Osteoblast (primary cell): ENCODE measurements around the gene MAN2B1. TPM values are rescaled to one million over a fixed set of nuclear protein-coding genes. Genes with fewer than 3 reads are reported as not detected.

Experiments used
- DNase-seq: peaks from one replicate; pipeline ENCODE4 v3.0.0; 2011; ENCODE audit warnings: low spot score, mixed read lengths; ENCODE audit not compliant: insufficient read length; ENCODE audit errors: missing footprints
- H2AFZ ChIP-seq: 2 replicates; pipeline ENCODE4 v1.6.0; 2011; ENCODE audit warnings: mild to moderate bottlenecking, low read length
- H3K27ac ChIP-seq: 2 replicates; pipeline ENCODE4 v1.5.1; 2011; ENCODE audit warnings: mild to moderate bottlenecking, low read depth, low read length, moderate library complexity
- H3K27me3 ChIP-seq: 2 replicates; pipeline ENCODE4 v1.6.0; 2012; ENCODE audit warnings: mild to moderate bottlenecking, control low read depth, inconsistent platforms, low read length, moderate library complexity; ENCODE audit not compliant: insufficient read depth
- H3K36me3 ChIP-seq: 2 replicates; pipeline ENCODE4 v1.5.1; 2011; ENCODE audit warnings: mild to moderate bottlenecking, low read length, control low read depth, moderate library complexity; ENCODE audit not compliant: insufficient read depth
- H3K4me1 ChIP-seq: 2 replicates; pipeline ENCODE4 v1.5.1; 2011; ENCODE audit warnings: mild to moderate bottlenecking, low read length, control low read depth, moderate library complexity; ENCODE audit not compliant: insufficient read depth
- H3K4me2 ChIP-seq: 2 replicates; pipeline ENCODE4 v1.6.0; 2011; ENCODE audit warnings: mild to moderate bottlenecking, low read length; ENCODE audit not compliant: insufficient read depth
- H3K4me3 ChIP-seq: fragments of 200-600 bp; sonication (generic); 3 replicates; pipeline ENCODE4 v1.5.1; 2012; ENCODE audit warnings: mild to moderate bottlenecking, low read length, inconsistent platforms; ENCODE audit not compliant: insufficient read depth
- H3K79me2 ChIP-seq: 2 replicates; pipeline ENCODE4 v1.6.0; 2012; ENCODE audit warnings: mild to moderate bottlenecking, low read length, control low read depth, inconsistent platforms; ENCODE audit not compliant: insufficient read depth
- H3K9me3 ChIP-seq: 2 replicates; pipeline ENCODE4 v1.5.1; 2011; ENCODE audit warnings: low read depth, low read length, control low read depth
- H4K20me1 ChIP-seq: 2 replicates; pipeline ENCODE4 v1.6.0; 2012; ENCODE audit warnings: mild to moderate bottlenecking, low read length, control low read depth; ENCODE audit not compliant: insufficient read depth
- total RNA-seq: library from RNA; depleted of rRNA; stranded (reverse); fragments of >200 nt; gene quantifications from 2 replicates; pipeline ENCODE4 v1.2.3, GENCODE V29; 2012
- TF ChIP-seq, protein P1 (sequence below): IDR thresholded peaks from 2 replicates; pipeline ENCODE4 v1.5.1; 2011; ENCODE audit warnings: mild to moderate bottlenecking, low read depth, low read length, moderate library complexity; ENCODE audit errors: extremely low read depth

MAN2B1 gene
- total RNA-seq, 1 donor = 35.8 TPM

DNA sequence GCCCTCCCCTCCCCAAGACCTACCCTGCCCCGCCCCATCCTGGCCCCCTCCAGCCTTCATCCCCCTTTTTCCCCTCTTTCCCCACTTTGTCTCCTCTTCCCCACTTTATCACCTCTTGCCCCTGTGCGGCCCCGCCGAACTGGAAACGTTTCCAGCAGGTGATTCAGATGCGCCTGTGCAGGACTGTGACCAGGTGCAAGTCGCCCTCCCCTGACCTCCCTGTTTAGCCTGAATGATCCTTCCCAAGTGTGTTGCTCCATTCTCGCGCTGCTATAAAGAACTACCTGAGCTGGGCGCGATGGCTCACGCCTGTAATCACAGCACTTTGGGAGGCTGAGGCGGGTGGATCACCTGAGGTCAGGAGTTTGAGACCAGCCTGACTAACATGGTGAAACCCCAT is 29.9 kb downstream of the MAN2B1 start:
- TF ChIP-seq, protein P1, sequence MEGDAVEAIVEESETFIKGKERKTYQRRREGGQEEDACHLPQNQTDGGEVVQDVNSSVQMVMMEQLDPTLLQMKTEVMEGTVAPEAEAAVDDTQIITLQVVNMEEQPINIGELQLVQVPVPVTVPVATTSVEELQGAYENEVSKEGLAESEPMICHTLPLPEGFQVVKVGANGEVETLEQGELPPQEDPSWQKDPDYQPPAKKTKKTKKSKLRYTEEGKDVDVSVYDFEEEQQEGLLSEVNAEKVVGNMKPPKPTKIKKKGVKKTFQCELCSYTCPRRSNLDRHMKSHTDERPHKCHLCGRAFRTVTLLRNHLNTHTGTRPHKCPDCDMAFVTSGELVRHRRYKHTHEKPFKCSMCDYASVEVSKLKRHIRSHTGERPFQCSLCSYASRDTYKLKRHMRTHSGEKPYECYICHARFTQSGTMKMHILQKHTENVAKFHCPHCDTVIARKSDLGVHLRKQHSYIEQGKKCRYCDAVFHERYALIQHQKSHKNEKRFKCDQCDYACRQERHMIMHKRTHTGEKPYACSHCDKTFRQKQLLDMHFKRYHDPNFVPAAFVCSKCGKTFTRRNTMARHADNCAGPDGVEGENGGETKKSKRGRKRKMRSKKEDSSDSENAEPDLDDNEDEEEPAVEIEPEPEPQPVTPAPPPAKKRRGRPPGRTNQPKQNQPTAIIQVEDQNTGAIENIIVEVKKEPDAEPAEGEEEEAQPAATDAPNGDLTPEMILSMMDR = no peak
- Histone ChIP-seq H3K4me2 (no peak overlapping the region), H3K4me3 (no peak overlapping the region), H3K27ac (no peak overlapping the region), H4K20me1 (no peaks in the 10 kb centered on the region), H3K36me3 (no peaks in the 10 kb centered on the region), H3K27me3 (no peaks in the 10 kb centered on the region), H2AFZ (no peak overlapping the region), H3K79me2 (no peaks in the 10 kb centered on the region), H3K9me3 (peaks cover 2% of the 10 kb centered on the region), H3K4me1 (no peaks in the 10 kb centered on the region)
- DNase-seq = peak; percentile 31

DNA sequence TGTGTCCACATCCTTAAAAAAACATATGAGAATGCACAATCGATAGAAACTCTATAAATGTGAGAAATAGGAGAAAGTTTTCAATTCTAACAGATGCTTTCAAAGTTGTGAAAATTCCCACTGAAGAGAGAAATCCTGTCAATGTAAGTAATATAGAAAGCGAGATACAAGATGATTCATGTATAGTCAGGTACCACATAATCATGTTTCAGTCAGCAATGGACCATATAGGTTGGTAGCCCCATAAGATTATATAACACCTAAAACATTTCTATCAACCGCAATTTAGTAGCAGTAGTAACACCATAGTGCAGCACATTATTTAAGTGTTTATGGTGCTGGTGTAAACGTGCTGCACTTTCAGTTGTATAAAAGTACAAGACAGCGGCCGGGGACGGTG is 37.3 kb downstream of the MAN2B1 start:
- no peaks in the 10 kb centered on the region for H3K79me2 ChIP-seq
- H3K36me3 ChIP-seq = peaks cover 64% of the 10 kb centered on the region
- no peaks in the 10 kb centered on the region for H3K4me1 ChIP-seq
- no peak overlapping the region for H3K4me2 ChIP-seq
- H3K27me3 ChIP-seq = no peaks in the 10 kb centered on the region
- no peaks in the 10 kb centered on the region for H4K20me1 ChIP-seq
- H2AFZ ChIP-seq = no peak overlapping the region
- H3K4me3 ChIP-seq = no peak overlapping the region
- DNase-seq = no peak
- H3K9me3 ChIP-seq = peaks cover 39% of the 10 kb centered on the region
- TF ChIP-seq, protein P1 = no peak
- H3K27ac ChIP-seq = no peak overlapping the region

DNA sequence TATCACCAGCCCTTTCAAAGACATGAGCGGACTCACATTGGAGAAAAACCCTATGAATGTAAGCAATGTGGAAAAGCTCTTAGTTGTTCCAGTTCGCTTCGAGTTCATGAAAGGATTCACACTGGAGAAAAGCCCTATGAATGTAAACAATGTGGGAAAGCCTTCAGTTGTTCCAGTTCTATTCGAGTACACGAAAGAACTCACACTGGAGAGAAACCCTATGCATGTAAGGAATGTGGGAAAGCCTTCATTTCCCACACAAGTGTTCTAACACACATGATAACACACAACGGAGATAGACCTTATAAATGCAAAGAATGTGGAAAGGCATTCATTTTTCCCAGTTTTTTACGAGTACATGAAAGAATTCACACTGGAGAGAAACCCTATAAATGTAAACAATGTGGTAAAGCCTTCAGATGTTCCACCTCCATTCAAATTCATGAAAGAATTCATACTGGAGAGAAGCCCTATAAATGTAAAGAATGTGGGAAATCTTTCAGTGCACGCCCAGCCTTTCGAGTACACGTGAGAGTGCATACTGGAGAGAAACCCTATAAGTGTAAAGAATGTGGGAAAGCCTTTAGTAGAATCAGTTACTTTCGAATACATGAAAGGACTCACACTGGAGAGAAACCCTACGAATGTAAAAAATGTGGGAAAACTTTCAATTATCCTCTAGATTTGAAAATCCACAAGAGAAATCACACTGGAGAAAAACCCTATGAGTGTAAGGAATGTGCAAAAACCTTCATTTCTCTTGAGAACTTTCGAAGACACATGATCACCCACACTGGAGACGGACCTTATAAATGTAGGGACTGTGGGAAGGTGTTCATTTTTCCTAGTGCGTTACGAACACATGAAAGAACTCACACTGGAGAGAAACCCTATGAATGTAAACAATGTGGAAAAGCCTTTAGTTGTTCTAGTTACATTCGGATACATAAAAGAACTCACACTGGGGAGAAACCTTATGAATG is 38.2 kb downstream of the MAN2B1 start:
- DNase-seq = peak; percentile 14
- Histone ChIP-seq H3K4me1 (no peaks in the 10 kb centered on the region), H2AFZ (no peak overlapping the region), H3K4me3 (peak overlapping the region; percentile 1), H4K20me1 (no peaks in the 10 kb centered on the region), H3K36me3 (peaks cover 72% of the 10 kb centered on the region), H3K27ac (no peak overlapping the region), H3K9me3 (peaks cover 38% of the 10 kb centered on the region), H3K4me2 (no peak overlapping the region), H3K79me2 (peaks cover 3% of the 10 kb centered on the region), H3K27me3 (no peaks in the 10 kb centered on the region)
- TF ChIP-seq, protein P1 = no peak

DNA sequence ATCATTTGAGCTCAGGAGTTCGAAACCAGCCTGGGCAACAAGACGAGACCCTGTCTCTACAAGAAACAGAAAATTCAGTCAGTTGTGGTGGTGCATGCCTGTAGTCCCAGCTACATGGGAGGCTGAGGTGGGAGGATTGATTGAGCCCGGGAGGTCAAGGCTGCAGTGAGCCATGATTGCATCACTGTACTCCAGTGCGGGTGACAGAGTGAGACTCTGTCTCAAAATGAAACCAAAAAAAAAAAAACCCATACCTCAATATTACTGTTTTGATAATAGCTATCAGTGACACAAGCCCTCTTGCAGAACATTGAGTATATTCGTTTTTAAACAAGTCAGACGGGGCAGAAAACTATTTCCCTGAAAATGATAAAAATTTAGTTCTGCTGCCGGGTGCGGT is 39.6 kb downstream of the MAN2B1 start:
- peaks cover 14% of the 10 kb centered on the region for H3K79me2 ChIP-seq
- H2AFZ ChIP-seq = no peak overlapping the region
- H3K4me2 ChIP-seq = no peak overlapping the region
- no peaks in the 10 kb centered on the region for H3K27me3 ChIP-seq
- no peaks in the 10 kb centered on the region for H3K4me1 ChIP-seq
- no peak overlapping the region for H3K27ac ChIP-seq
- TF ChIP-seq, protein P1 = no peak
- H3K36me3 ChIP-seq = peaks cover 74% of the 10 kb centered on the region
- H3K4me3 ChIP-seq = no peak overlapping the region
- peaks cover 36% of the 10 kb centered on the region for H3K9me3 ChIP-seq
- no peaks in the 10 kb centered on the region for H4K20me1 ChIP-seq
- DNase-seq = peak; percentile 36
